HG02840 (cell line): ENCODE results near the gene CAP2.
"Not testable (repeated sequence)": the region's sequence is repeated elsewhere in the genome, so short reads cannot be mapped to it uniquely, and the experiment has no call there.

Experiments used
- ATAC-seq: cut with Tn5 transposase; IDR thresholded peaks from one replicate; pipeline ENCODE4 v1.9.1; 2021; ENCODE audit warnings: mild to moderate bottlenecking, moderate library complexity, moderate number of reproducible peaks; ENCODE audit not compliant: unreplicated experiment, low FRiP score

The CAP2 gene

GRCh38 chr6:17494919-17495318 lies 101.5 kb downstream of the CAP2 start:
- no peak for ATAC-seq

GRCh38 chr6:17497535-17498095 lies 104.2 kb downstream of the CAP2 start:
- ATAC-seq: no peak

GRCh38 chr6:17501442-17501841 lies 108.0 kb downstream of the CAP2 start:
- ATAC-seq: no peak

GRCh38 chr6:17501982-17502704 lies 108.7 kb downstream of the CAP2 start:
- ATAC-seq: no peak

GRCh38 chr6:17503051-17503450 lies 109.7 kb downstream of the CAP2 start:
- ATAC-seq: no peak

- ATAC-seq: no peak
Observed at GRCh38 chr6:17504005-17504404, 110.6 kb downstream of the CAP2 start.

- no peak for ATAC-seq
Observed at GRCh38 chr6:17505062-17505476, 111.7 kb downstream of the CAP2 start.

- no peak for ATAC-seq
Observed at GRCh38 chr6:17505767-17506280, 112.4 kb downstream of the CAP2 start.

- no peak for ATAC-seq
Observed at GRCh38 chr6:17506531-17506930, 113.1 kb downstream of the CAP2 start.

- no peak for ATAC-seq
Observed at GRCh38 chr6:17506962-17507361, 113.6 kb downstream of the CAP2 start.

- ATAC-seq: no peak
Observed at GRCh38 chr6:17511084-17511483, 117.7 kb downstream of the CAP2 start.

GRCh38 chr6:17511580-17511979 lies 118.2 kb downstream of the CAP2 start:
- ATAC-seq: no peak

- no peak for ATAC-seq
Observed at GRCh38 chr6:17519120-17519519, 125.7 kb downstream of the CAP2 start.

GRCh38 chr6:17525637-17526036 lies 132.2 kb downstream of the CAP2 start:
- no peak for ATAC-seq

GRCh38 chr6:17527076-17527475 lies 133.7 kb downstream of the CAP2 start:
- no peak for ATAC-seq

- no peak for ATAC-seq
Observed at GRCh38 chr6:17530321-17530835, 137.0 kb downstream of the CAP2 start.

GRCh38 chr6:17536586-17536985 lies 143.2 kb downstream of the CAP2 start:
- ATAC-seq: no peak

- no peak for ATAC-seq
Observed at GRCh38 chr6:17542243-17542642, 148.8 kb downstream of the CAP2 start.

- not testable (repeated sequence) for ATAC-seq
Observed at GRCh38 chr6:17545681-17546080, 152.3 kb downstream of the CAP2 start.

- no peak for ATAC-seq
Observed at GRCh38 chr6:17551383-17551958, 158.1 kb downstream of the CAP2 start.

GRCh38 chr6:17552861-17553260 lies 159.5 kb downstream of the CAP2 start:
- no peak for ATAC-seq

GRCh38 chr6:17556014-17556413 lies 162.6 kb downstream of the CAP2 start:
- ATAC-seq: no peak
